HUES48 (cell line): ENCODE measurements around the gene PAX8.

Source experiments
- H3K27ac ChIP-seq: one replicate; pipeline ENCODE4 v1.7.0; 2013; ENCODE audit warnings: low read depth, low read length, inconsistent platforms
- H3K27me3 ChIP-seq: 2 replicates; pipeline ENCODE4 v1.6.1; 2013; ENCODE audit warnings: mild to moderate bottlenecking, low read length; ENCODE audit not compliant: control insufficient read depth, insufficient read depth
- H3K36me3 ChIP-seq: 2 replicates; pipeline ENCODE4 v1.6.1; 2013; ENCODE audit warnings: low read length; ENCODE audit not compliant: control insufficient read depth, insufficient read depth
- H3K4me1 ChIP-seq: 2 replicates; pipeline ENCODE4 v1.6.1; 2013; ENCODE audit warnings: mild to moderate bottlenecking, low read length; ENCODE audit not compliant: control insufficient read depth, insufficient read depth
- H3K4me3 ChIP-seq: 2 replicates; pipeline ENCODE4 v1.5.1; 2013; ENCODE audit warnings: mild to moderate bottlenecking, low read depth, low read length
- H3K9ac ChIP-seq: 2 replicates; pipeline ENCODE4 v1.6.1; 2013; ENCODE audit warnings: mild to moderate bottlenecking, low read depth, low read length, moderate library complexity
- H3K9me3 ChIP-seq: 2 replicates; pipeline ENCODE4 v1.6.1; 2013; ENCODE audit warnings: low read length; ENCODE audit not compliant: control insufficient read depth, insufficient read depth

Gene PAX8

GRCh38 chr2:113227698-113228097 is 51.0 kb downstream of the PAX8 start:
- Histone ChIP-seq H3K9me3 (no peaks in the 10 kb centered on the region), H3K4me3 (no peak overlapping the region), H3K27me3 (peaks cover 3% of the 10 kb centered on the region; the same call in 1 of the 2 replicates), H3K9ac (no peak overlapping the region), H3K4me1 (peaks cover 13% of the 10 kb centered on the region), H3K36me3 (no peaks in the 10 kb centered on the region), H3K27ac (no peak overlapping the region)

DNA sequence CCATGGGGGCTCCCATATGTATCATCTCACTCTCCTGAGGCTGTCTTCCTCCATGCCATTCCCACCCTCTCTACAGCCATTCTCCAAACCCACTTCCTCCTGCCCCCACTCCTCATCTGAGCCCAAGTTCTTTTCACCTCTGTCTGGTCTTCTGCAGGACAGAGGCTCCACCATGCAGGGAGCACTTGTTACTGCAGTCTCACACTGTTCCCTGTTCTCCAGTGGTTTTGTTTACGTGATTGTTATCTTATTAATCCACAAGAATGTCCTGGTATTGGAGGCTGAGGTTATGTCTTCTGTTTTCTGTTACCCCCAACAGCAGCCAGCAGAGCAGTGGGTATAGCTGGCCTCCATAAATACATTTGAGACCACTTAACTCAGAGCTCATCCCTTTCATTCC is 51.4 kb downstream of the PAX8 start:
- no peaks in the 10 kb centered on the region for H3K9me3 ChIP-seq
- H3K36me3 ChIP-seq, result no peaks in the 10 kb centered on the region
- peaks cover 3% of the 10 kb centered on the region; the same call in 1 of the 2 replicates for H3K27me3 ChIP-seq
- H3K27ac ChIP-seq, result no peak overlapping the region
- H3K4me3 ChIP-seq, result no peak overlapping the region
- H3K9ac ChIP-seq, result no peak overlapping the region
- H3K4me1 ChIP-seq, result peaks cover 13% of the 10 kb centered on the region

GRCh38 chr2:113226462-113226861 is 52.3 kb downstream of the PAX8 start:
- peaks cover 13% of the 10 kb centered on the region for H3K4me1 ChIP-seq
- H3K9ac ChIP-seq, result no peak overlapping the region
- peaks cover 3% of the 10 kb centered on the region; the same call in 1 of the 2 replicates for H3K27me3 ChIP-seq
- H3K36me3 ChIP-seq, result no peaks in the 10 kb centered on the region
- H3K4me3 ChIP-seq, result no peak overlapping the region
- no peak overlapping the region for H3K27ac ChIP-seq
- H3K9me3 ChIP-seq, result no peaks in the 10 kb centered on the region

- Histone ChIP-seq H3K27ac (peak overlapping the region; percentile 35), H3K9me3 (no peaks in the 10 kb centered on the region), H3K36me3 (no peaks in the 10 kb centered on the region), H3K9ac (no peak overlapping the region), H3K4me3 (no peak overlapping the region), H3K4me1 (peaks cover 17% of the 10 kb centered on the region), H3K27me3 (peaks cover 3% of the 10 kb centered on the region; the same call in 1 of the 2 replicates)
Observed at GRCh38 chr2:113225263-113226259, 53.2 kb downstream of the PAX8 start.

DNA sequence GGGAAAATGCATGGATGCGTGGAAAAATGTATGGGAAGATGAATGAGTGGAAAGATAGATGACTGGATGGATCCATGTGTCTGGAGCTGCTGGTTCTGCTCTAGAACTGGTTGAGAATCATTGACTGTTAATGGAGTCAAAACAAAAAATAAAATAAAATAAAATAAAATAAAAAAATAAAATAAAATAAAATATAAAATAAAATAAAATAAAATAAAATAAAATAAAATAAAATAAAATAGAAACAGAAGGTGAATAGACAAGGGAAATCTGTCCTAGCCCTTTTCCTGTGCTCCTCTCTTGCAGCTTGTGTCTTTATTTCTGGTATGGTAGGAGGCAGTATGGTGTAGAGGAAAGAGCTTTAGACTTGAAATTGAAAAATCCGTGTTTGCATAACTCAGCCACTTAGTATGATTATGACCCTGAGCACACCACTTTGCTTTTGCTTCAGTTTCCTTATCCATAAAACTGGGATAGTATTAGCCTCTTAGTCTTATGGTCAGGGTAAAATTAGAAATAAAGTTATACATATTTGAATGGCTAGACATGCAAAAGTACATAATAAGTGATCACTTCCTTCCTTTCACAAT is 54.0 kb downstream of the PAX8 start:
- Histone ChIP-seq H3K36me3 (no peaks in the 10 kb centered on the region), H3K4me1 (peaks cover 17% of the 10 kb centered on the region), H3K4me3 (no peak overlapping the region), H3K27ac (no peak overlapping the region), H3K9me3 (no peaks in the 10 kb centered on the region), H3K27me3 (peaks cover under 1% of the 10 kb centered on the region; the same call in 1 of the 2 replicates), H3K9ac (no peak overlapping the region)

DNA sequence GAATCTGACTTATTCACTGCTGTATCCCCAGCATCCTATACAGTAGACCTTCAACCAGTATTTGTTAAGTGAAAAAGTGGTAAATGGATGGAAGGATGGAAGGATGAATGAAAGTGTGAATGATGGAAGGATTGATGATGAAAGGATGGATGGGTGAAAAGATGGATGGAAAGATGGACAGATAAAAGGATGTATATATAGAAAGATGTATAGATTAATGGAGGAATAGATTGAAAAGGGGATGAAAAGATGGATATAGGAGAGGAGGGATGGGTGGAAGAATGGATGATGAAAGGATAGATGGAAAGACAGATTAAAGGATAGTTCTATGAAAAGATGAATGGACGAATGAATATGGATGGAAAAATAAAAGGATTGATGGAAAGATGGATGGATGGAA is 54.9 kb downstream of the PAX8 start:
- no peak overlapping the region for H3K27ac ChIP-seq
- no peaks in the 10 kb centered on the region for H3K9me3 ChIP-seq
- H3K36me3 ChIP-seq, result no peaks in the 10 kb centered on the region
- H3K27me3 ChIP-seq, result no peaks in the 10 kb centered on the region
- no peak overlapping the region for H3K4me3 ChIP-seq
- no peak overlapping the region for H3K9ac ChIP-seq
- peaks cover 13% of the 10 kb centered on the region for H3K4me1 ChIP-seq

DNA sequence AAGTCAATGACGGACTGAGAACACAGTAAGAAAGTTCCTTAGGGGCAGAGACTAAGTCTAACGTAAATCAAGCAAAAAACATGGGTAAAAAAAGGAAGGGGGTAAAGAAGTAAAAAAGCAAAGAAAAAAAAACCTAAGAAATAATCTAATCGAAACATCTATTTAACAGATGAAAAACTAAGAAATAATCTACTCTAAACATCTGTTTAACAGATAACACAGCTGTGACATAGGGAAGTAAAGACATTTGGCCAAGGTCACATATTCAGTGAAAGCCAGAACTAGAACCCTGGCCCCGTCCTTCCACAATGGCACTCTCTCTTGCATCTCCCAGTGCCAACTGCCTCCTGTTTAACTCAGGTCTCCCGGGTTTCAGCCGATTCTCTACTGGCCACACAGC is 56.9 kb downstream of the PAX8 start:
- no peak overlapping the region for H3K27ac ChIP-seq
- no peaks in the 10 kb centered on the region for H3K36me3 ChIP-seq
- H3K9me3 ChIP-seq, result no peaks in the 10 kb centered on the region
- H3K4me1 ChIP-seq, result peaks cover 21% of the 10 kb centered on the region
- H3K27me3 ChIP-seq, result no peaks in the 10 kb centered on the region
- no peak overlapping the region for H3K9ac ChIP-seq
- H3K4me3 ChIP-seq, result no peak overlapping the region

GRCh38 chr2:113220970-113221708 is 57.6 kb downstream of the PAX8 start:
- Histone ChIP-seq H3K27me3 (no peaks in the 10 kb centered on the region), H3K27ac (no peak overlapping the region), H3K9me3 (no peaks in the 10 kb centered on the region), H3K4me3 (no peak overlapping the region), H3K4me1 (peaks cover 21% of the 10 kb centered on the region), H3K36me3 (no peaks in the 10 kb centered on the region), H3K9ac (no peak overlapping the region)

DNA sequence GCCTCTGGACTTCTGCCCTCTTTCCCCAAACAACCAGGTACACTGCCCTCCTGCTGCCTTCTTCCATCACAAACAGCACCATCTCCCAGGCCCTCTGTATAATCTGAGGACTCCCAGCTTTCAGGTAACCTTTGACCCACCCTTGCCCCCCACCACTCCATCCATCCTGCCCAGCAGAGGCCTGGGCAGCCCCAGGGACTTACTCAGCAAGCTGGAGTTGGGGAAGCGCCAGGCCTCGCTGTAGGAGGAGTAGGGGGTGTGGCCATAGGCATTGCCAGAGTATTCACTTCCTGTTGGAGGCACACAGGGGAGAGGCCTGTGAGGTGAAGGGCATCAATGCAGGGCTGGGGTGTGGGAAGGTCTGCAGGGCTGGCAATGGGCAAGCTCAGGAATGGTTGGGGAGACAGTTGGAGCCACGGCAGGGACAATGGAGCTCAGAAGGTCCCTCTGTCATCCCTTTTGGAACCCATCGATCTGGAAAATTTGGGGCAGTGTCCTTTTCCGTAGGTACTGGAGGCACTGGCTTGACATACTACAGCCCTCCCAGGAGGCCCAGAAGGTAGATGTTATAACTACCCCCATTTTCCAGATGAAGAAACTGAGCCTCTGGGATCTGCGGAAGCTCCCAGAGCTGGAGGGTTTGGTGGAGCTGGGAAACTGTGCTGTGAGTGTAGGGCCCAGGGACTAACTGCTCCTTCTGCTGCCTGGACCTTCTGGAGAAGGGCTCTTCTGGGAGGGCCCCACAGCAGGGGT is 58.7 kb downstream of the PAX8 start:
- no peak overlapping the region for H3K9ac ChIP-seq
- no peaks in the 10 kb centered on the region for H3K36me3 ChIP-seq
- H3K27me3 ChIP-seq, result no peaks in the 10 kb centered on the region
- H3K27ac ChIP-seq, result no peak overlapping the region
- no peak overlapping the region for H3K4me3 ChIP-seq
- H3K9me3 ChIP-seq, result no peaks in the 10 kb centered on the region
- peaks cover 15% of the 10 kb centered on the region for H3K4me1 ChIP-seq

- H3K4me3 ChIP-seq, result no peak overlapping the region
- no peak overlapping the region for H3K27ac ChIP-seq
- no peaks in the 10 kb centered on the region for H3K9me3 ChIP-seq
- H3K9ac ChIP-seq, result no peak overlapping the region
- H3K36me3 ChIP-seq, result no peaks in the 10 kb centered on the region
- peaks cover 14% of the 10 kb centered on the region for H3K4me1 ChIP-seq
- H3K27me3 ChIP-seq, result no peaks in the 10 kb centered on the region
Observed at GRCh38 chr2:113219525-113219888, 59.2 kb downstream of the PAX8 start.
